ENCODE results near the gene CYP4F22. TPM values are rescaled to one million over a fixed set of nuclear protein-coding genes. Genes with fewer than 3 reads are reported as not detected.
"Not testable (repeated sequence)": the region's sequence is repeated elsewhere in the genome, so short reads cannot be mapped to it uniquely, and the experiment has no call there.

CYP4F22 gene
- total RNA-seq, 1 experiment from 2014 or later: 0.04 TPM

- DNase-seq (ENCODE audit: low spot score): no peak
Measured at GRCh38 chr19:15570420-15570819, 62.1 kb downstream of the CYP4F22 start.

DNA sequence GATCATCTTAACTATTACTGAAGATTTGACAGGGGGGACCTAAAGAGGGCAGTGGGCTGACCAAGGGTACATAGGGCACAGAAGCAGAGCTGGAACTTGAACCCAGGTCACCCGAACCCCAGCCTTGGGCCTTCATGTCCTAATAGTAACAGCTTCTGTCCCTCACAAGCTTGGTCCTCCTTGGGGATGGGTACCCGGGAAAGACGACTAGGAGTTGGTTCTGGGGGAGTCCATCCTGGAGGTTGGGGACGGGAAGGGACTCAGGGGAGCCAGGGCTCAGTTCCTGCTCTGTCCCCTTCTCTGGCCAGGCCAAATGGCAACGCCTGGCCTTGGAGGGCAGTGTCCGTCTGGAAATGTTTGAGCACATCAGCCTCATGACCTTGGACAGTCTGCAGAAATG, 67.1 kb downstream of the CYP4F22 start:
- no peak for DNase-seq (ENCODE audit: low spot score)

GRCh38 chr19:15576526-15577156, 68.3 kb downstream of the CYP4F22 start:
- DNase-seq (ENCODE audit: low spot score): no peak

GRCh38 chr19:15577184-15577771, 69.0 kb downstream of the CYP4F22 start:
- DNase-seq (ENCODE audit: low spot score): no peak

- DNase-seq (ENCODE audit: low spot score): no peak
Measured at GRCh38 chr19:15583346-15583745, 75.0 kb downstream of the CYP4F22 start.

GRCh38 chr19:15584095-15584494, 75.8 kb downstream of the CYP4F22 start:
- no peak for DNase-seq (ENCODE audit: low spot score)

- DNase-seq (ENCODE audit: low spot score): peak; percentile 75
Measured at GRCh38 chr19:15584541-15585115, 76.3 kb downstream of the CYP4F22 start.

- no peak for DNase-seq (ENCODE audit: low spot score)
Measured at GRCh38 chr19:15587663-15588062, 79.3 kb downstream of the CYP4F22 start.

GRCh38 chr19:15588265-15588664, 79.9 kb downstream of the CYP4F22 start:
- DNase-seq (ENCODE audit: low spot score): no peak

- DNase-seq (ENCODE audit: low spot score): no peak
Measured at GRCh38 chr19:15589760-15590451, 81.6 kb downstream of the CYP4F22 start.

DNA sequence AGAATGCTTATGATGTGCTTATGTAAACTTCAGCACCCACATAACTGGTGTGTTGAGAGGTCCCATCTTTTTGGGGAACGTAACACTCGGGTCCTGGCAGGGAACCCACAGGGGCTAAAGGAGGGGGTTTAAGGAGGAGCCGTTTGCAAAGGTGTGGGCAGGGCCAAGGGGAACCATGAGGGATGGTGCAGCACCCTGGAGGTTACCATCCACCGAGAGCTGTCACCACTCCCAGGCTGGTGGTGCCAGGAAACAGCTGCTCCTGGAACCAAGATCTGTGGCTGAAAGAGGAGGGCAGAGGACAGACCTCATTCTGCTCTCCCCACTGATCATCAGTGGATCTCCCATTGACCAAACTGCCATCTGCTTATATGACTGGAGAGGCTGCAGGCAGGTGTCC, 83.5 kb downstream of the CYP4F22 start:
- DNase-seq (ENCODE audit: low spot score): no peak

DNA sequence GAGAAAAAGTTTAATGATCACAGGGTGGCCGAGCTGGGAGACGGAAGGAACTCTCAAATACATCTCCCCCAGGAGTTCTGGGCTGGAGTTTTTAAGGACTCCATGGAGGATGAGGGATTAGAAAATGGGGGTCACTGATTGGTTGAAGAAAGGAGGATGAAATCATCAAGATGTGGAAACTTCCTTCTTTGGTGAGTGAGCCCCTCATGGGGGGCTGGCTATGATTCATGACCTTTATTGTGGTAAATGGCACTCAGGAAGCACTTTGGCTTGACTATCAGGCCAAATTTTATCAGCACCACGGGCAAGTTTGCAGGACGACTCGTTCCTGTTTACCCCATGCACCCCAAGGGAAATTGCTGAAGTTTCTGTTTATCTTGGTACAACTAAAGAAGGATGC, 84.2 kb downstream of the CYP4F22 start:
- not testable (repeated sequence) for DNase-seq (ENCODE audit: low spot score)

DNA sequence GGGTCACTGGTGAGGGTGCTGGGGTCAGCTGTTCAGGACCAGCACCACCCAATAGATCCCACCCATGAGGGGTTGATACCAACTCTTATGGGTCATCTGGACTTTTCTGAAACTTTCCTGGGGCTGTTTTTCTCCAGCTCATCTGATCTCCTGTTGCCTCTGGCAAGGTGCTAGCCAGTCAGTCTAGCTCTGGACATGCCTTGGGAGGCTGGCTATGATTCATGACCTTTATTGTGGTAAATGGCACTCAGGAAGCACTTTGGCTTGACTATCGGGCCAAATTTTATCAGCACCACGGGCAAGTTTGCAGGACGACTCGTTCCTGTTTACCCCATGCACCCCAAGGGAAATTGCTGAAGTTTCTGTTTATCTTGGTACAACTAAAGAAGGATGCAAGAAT, 85.4 kb downstream of the CYP4F22 start:
- DNase-seq (ENCODE audit: low spot score): not testable (repeated sequence)

GRCh38 chr19:15595069-15595468, 86.7 kb downstream of the CYP4F22 start:
- DNase-seq (ENCODE audit: low spot score): no peak

Other genes starting within 250 kb of the CYP4F22 start
- 6.4 and 11.0 TPM in 2 replicates for gene BRD4, start 176.0 kb upstream of the CYP4F22 start, total RNA-seq (2014; rRNA removed; shearing (Covaris generic))
- 14.4 and 18.4 TPM in 2 replicates for gene AKAP8, start 128.7 kb upstream of the CYP4F22 start, total RNA-seq (2014; rRNA removed; shearing (Covaris generic))
- 37.5 and 48.6 TPM in 2 replicates for gene AKAP8L, start 89.5 kb upstream of the CYP4F22 start, total RNA-seq (2014; rRNA removed; shearing (Covaris generic))
- 7.2 and 7.4 TPM in 2 replicates for gene WIZ, start 58.6 kb upstream of the CYP4F22 start, total RNA-seq (2014; rRNA removed; shearing (Covaris generic))
- gene RASAL3, start 44.0 kb upstream of the CYP4F22 start, total RNA-seq (2014; rRNA removed; shearing (Covaris generic)): not detected in 2 replicates
- gene PGLYRP2, start 29.0 kb upstream of the CYP4F22 start, total RNA-seq (2014; rRNA removed; shearing (Covaris generic)): not detected in 2 replicates
- not detected in 2 replicates for gene CYP4F8, start 106.7 kb downstream of the CYP4F22 start, total RNA-seq (2014; rRNA removed; shearing (Covaris generic))
- gene CYP4F3, start 132.4 kb downstream of the CYP4F22 start, total RNA-seq (2014; rRNA removed; shearing (Covaris generic)): 0.08 and 0.17 TPM in 2 replicates
- gene CYP4F12, start 164.6 kb downstream of the CYP4F22 start, total RNA-seq (2014; rRNA removed; shearing (Covaris generic)): 3.6 and 6.3 TPM in 2 replicates
- not detected in 2 replicates for gene OR10H2, start 219.5 kb downstream of the CYP4F22 start, total RNA-seq (2014; rRNA removed; shearing (Covaris generic))
- gene OR10H3, start 229.5 kb downstream of the CYP4F22 start, total RNA-seq (2014; rRNA removed; shearing (Covaris generic)): not detected in 2 replicates